Measurements from ENCODE around the gene RSAD1.

RSAD1 gene

GRCh38 chr17:50487213-50488096, 8.8 kb downstream of the RSAD1 start:
- no peaks in the 10 kb centered on the region for H3K27me3 ChIP-seq (ENCODE audit: insufficient read depth, low read length)
- no peaks in the 10 kb centered on the region for H3K9me3 ChIP-seq (ENCODE audit: insufficient read depth, low read depth, low read length)
- no peak overlapping the region for H3K4me3 ChIP-seq (ENCODE audit: low read length)
- H3K27ac ChIP-seq (ENCODE audit: low read length) = no peak overlapping the region
- peaks cover 29% of the 10 kb centered on the region for H3K36me3 ChIP-seq (ENCODE audit: insufficient read depth, low read depth, low read length)
- no peak overlapping the region; the same call in 1 of the 2 replicates for H3K9ac ChIP-seq (ENCODE audit: low read depth, low read length)
- no peaks in the 10 kb centered on the region; the same call in 1 of the 2 replicates for H3K4me1 ChIP-seq (ENCODE audit: insufficient read depth, low read length)

GRCh38 chr17:50488880-50489279, 10.2 kb downstream of the RSAD1 start:
- Histone ChIP-seq H3K27ac (ENCODE audit: low read length) (no peak overlapping the region), H3K36me3 (ENCODE audit: insufficient read depth, low read depth, low read length) (peaks cover 22% of the 10 kb centered on the region), H3K4me1 (ENCODE audit: insufficient read depth, low read length) (no peaks in the 10 kb centered on the region; the same call in 1 of the 2 replicates), H3K27me3 (ENCODE audit: insufficient read depth, low read length) (no peaks in the 10 kb centered on the region), H3K9ac (ENCODE audit: low read depth, low read length) (no peak overlapping the region), H3K9me3 (ENCODE audit: insufficient read depth, low read depth, low read length) (no peaks in the 10 kb centered on the region), H3K4me3 (ENCODE audit: low read length) (no peak overlapping the region)

GRCh38 chr17:50491505-50491904, 12.8 kb downstream of the RSAD1 start:
- H3K4me3 ChIP-seq (ENCODE audit: low read length) = no peak overlapping the region
- H3K9me3 ChIP-seq (ENCODE audit: insufficient read depth, low read depth, low read length) = no peaks in the 10 kb centered on the region
- no peaks in the 10 kb centered on the region for H3K36me3 ChIP-seq (ENCODE audit: insufficient read depth, low read depth, low read length)
- no peak overlapping the region for H3K27ac ChIP-seq (ENCODE audit: low read length)
- H3K27me3 ChIP-seq (ENCODE audit: insufficient read depth, low read length) = no peaks in the 10 kb centered on the region
- no peaks in the 10 kb centered on the region; the same call in 1 of the 2 replicates for H3K4me1 ChIP-seq (ENCODE audit: insufficient read depth, low read length)
- H3K9ac ChIP-seq (ENCODE audit: low read depth, low read length) = no peak overlapping the region

- no peaks in the 10 kb centered on the region for H3K9me3 ChIP-seq (ENCODE audit: insufficient read depth, low read depth, low read length)
- no peaks in the 10 kb centered on the region; the same call in 1 of the 2 replicates for H3K4me1 ChIP-seq (ENCODE audit: insufficient read depth, low read length)
- no peaks in the 10 kb centered on the region for H3K36me3 ChIP-seq (ENCODE audit: insufficient read depth, low read depth, low read length)
- H3K9ac ChIP-seq (ENCODE audit: low read depth, low read length) = no peak overlapping the region
- no peak overlapping the region for H3K27ac ChIP-seq (ENCODE audit: low read length)
- no peak overlapping the region for H3K4me3 ChIP-seq (ENCODE audit: low read length)
- no peaks in the 10 kb centered on the region for H3K27me3 ChIP-seq (ENCODE audit: insufficient read depth, low read length)
Measured at GRCh38 chr17:50492214-50492613, 13.6 kb downstream of the RSAD1 start.

- H3K36me3 ChIP-seq (ENCODE audit: insufficient read depth, low read depth, low read length) = no peaks in the 10 kb centered on the region
- no peak overlapping the region for H3K9ac ChIP-seq (ENCODE audit: low read depth, low read length)
- no peaks in the 10 kb centered on the region; the same call in 1 of the 2 replicates for H3K4me1 ChIP-seq (ENCODE audit: insufficient read depth, low read length)
- H3K27ac ChIP-seq (ENCODE audit: low read length) = no peak overlapping the region
- H3K9me3 ChIP-seq (ENCODE audit: insufficient read depth, low read depth, low read length) = no peaks in the 10 kb centered on the region
- H3K27me3 ChIP-seq (ENCODE audit: insufficient read depth, low read length) = no peaks in the 10 kb centered on the region
- H3K4me3 ChIP-seq (ENCODE audit: low read length) = no peak overlapping the region
Measured at GRCh38 chr17:50493744-50494143, 15.1 kb downstream of the RSAD1 start.

- no peak overlapping the region for H3K27ac ChIP-seq (ENCODE audit: low read length)
- H3K36me3 ChIP-seq (ENCODE audit: insufficient read depth, low read depth, low read length) = no peaks in the 10 kb centered on the region
- H3K27me3 ChIP-seq (ENCODE audit: insufficient read depth, low read length) = no peaks in the 10 kb centered on the region
- no peaks in the 10 kb centered on the region for H3K4me1 ChIP-seq (ENCODE audit: insufficient read depth, low read length)
- H3K9ac ChIP-seq (ENCODE audit: low read depth, low read length) = no peak overlapping the region
- no peak overlapping the region for H3K4me3 ChIP-seq (ENCODE audit: low read length)
- H3K9me3 ChIP-seq (ENCODE audit: insufficient read depth, low read depth, low read length) = no peaks in the 10 kb centered on the region
Measured at GRCh38 chr17:50495217-50495823, 16.7 kb downstream of the RSAD1 start.

- Histone ChIP-seq H3K27ac (ENCODE audit: low read length) (no peak overlapping the region), H3K9ac (ENCODE audit: low read depth, low read length) (no peak overlapping the region), H3K4me1 (ENCODE audit: insufficient read depth, low read length) (no peaks in the 10 kb centered on the region), H3K9me3 (ENCODE audit: insufficient read depth, low read depth, low read length) (no peaks in the 10 kb centered on the region), H3K27me3 (ENCODE audit: insufficient read depth, low read length) (no peaks in the 10 kb centered on the region), H3K36me3 (ENCODE audit: insufficient read depth, low read depth, low read length) (no peaks in the 10 kb centered on the region), H3K4me3 (ENCODE audit: low read length) (no peak overlapping the region)
Measured at GRCh38 chr17:50495918-50496317, 17.3 kb downstream of the RSAD1 start.

GRCh38 chr17:50498021-50498874, 19.6 kb downstream of the RSAD1 start:
- H3K9me3 ChIP-seq (ENCODE audit: insufficient read depth, low read depth, low read length) = no peaks in the 10 kb centered on the region
- no peak overlapping the region for H3K27ac ChIP-seq (ENCODE audit: low read length)
- no peaks in the 10 kb centered on the region for H3K36me3 ChIP-seq (ENCODE audit: insufficient read depth, low read depth, low read length)
- no peaks in the 10 kb centered on the region for H3K27me3 ChIP-seq (ENCODE audit: insufficient read depth, low read length)
- H3K9ac ChIP-seq (ENCODE audit: low read depth, low read length) = no peak overlapping the region
- peaks cover under 1% of the 10 kb centered on the region; the same call in 1 of the 2 replicates for H3K4me1 ChIP-seq (ENCODE audit: insufficient read depth, low read length)
- no peak overlapping the region for H3K4me3 ChIP-seq (ENCODE audit: low read length)

GRCh38 chr17:50499270-50499669, 20.6 kb downstream of the RSAD1 start:
- H3K4me1 ChIP-seq (ENCODE audit: insufficient read depth, low read length) = peaks cover 10% of the 10 kb centered on the region; the same call in 1 of the 2 replicates
- H3K27ac ChIP-seq (ENCODE audit: low read length) = no peak overlapping the region
- H3K9me3 ChIP-seq (ENCODE audit: insufficient read depth, low read depth, low read length) = no peaks in the 10 kb centered on the region
- no peak overlapping the region for H3K9ac ChIP-seq (ENCODE audit: low read depth, low read length)
- no peak overlapping the region for H3K4me3 ChIP-seq (ENCODE audit: low read length)
- H3K27me3 ChIP-seq (ENCODE audit: insufficient read depth, low read length) = no peaks in the 10 kb centered on the region
- no peaks in the 10 kb centered on the region for H3K36me3 ChIP-seq (ENCODE audit: insufficient read depth, low read depth, low read length)

GRCh38 chr17:50499721-50500120, 21.1 kb downstream of the RSAD1 start:
- Histone ChIP-seq H3K27ac (ENCODE audit: low read length) (no peak overlapping the region), H3K9ac (ENCODE audit: low read depth, low read length) (no peak overlapping the region), H3K4me3 (ENCODE audit: low read length) (no peak overlapping the region), H3K36me3 (ENCODE audit: insufficient read depth, low read depth, low read length) (no peaks in the 10 kb centered on the region), H3K9me3 (ENCODE audit: insufficient read depth, low read depth, low read length) (no peaks in the 10 kb centered on the region), H3K4me1 (ENCODE audit: insufficient read depth, low read length) (peaks cover 10% of the 10 kb centered on the region; the same call in 1 of the 2 replicates), H3K27me3 (ENCODE audit: insufficient read depth, low read length) (no peaks in the 10 kb centered on the region)

GRCh38 chr17:50501054-50501453, 22.4 kb downstream of the RSAD1 start:
- Histone ChIP-seq H3K9me3 (ENCODE audit: insufficient read depth, low read depth, low read length) (no peaks in the 10 kb centered on the region), H3K4me3 (ENCODE audit: low read length) (no peak overlapping the region), H3K27ac (ENCODE audit: low read length) (no peak overlapping the region), H3K27me3 (ENCODE audit: insufficient read depth, low read length) (no peaks in the 10 kb centered on the region), H3K9ac (ENCODE audit: low read depth, low read length) (no peak overlapping the region), H3K36me3 (ENCODE audit: insufficient read depth, low read depth, low read length) (no peaks in the 10 kb centered on the region), H3K4me1 (ENCODE audit: insufficient read depth, low read length) (peaks cover 10% of the 10 kb centered on the region; the same call in 1 of the 2 replicates)
